GM23338 (cell line): ENCODE measurements around the gene OR5H15.
"Not testable (repeated sequence)": the region's sequence is repeated elsewhere in the genome, so short reads cannot be mapped to it uniquely, and the experiment has no call there.

Experiments used
- CTCF ChIP-seq, 2 experiments: fragments of 200-600 bp in 1 of 2; sonication (generic) in 1 of 2; conservative IDR thresholded peaks; 2 replicates each; pipeline versions ENCODE4 v1.5.1 to v1.6.1; 2016 to 2017; ENCODE audit warnings: antibody characterized with exemption in 2 of 2, low read depth in 2 of 2, mild to moderate bottlenecking in 2 of 2, moderate library complexity in 1 of 2
- ETS1 ChIP-seq: IDR thresholded peaks from 2 replicates; pipeline ENCODE4 v1.6.1; 2016; ENCODE audit warnings: antibody characterized with exemption
- EZH2 ChIP-seq: fragments of 200-600 bp; sonication (generic); IDR thresholded peaks from one replicate; pipeline ENCODE4 v1.8.0; 2017; ENCODE audit warnings: antibody characterized with exemption, mild to moderate bottlenecking, low read depth; ENCODE audit not compliant: unreplicated experiment
- EZH2phosphoT487 ChIP-seq: fragments of 200-600 bp; sonication (generic); IDR thresholded peaks from one replicate; pipeline ENCODE4 v1.8.1; 2018; ENCODE audit warnings: antibody characterized with exemption; ENCODE audit not compliant: unreplicated experiment
- NANOG ChIP-seq: IDR thresholded peaks from 2 replicates; pipeline ENCODE4 v1.6.1; 2016; ENCODE audit warnings: antibody characterized with exemption, borderline replicate concordance
- POLR2AphosphoS5 ChIP-seq: IDR thresholded peaks from 2 replicates; pipeline ENCODE4 v1.6.1; 2016; ENCODE audit warnings: antibody characterized with exemption, low read depth
- ZNF114 ChIP-seq: fragments of 250-450 bp; sonication (Bioruptor Pico); IDR thresholded peaks from 2 replicates; pipeline ENCODE4 v1.5.0; 2020; ENCODE audit warnings: mild to moderate bottlenecking, moderate library complexity

GRCh38 chr3:98190911-98191310 is 24.4 kb downstream of the OR5H15 start:
- TF ChIP-seq ZNF114 (CRISPR knock-in tag); CTCF (conservative IDR thresholded peaks at IDR 0.05; ENCODE audit: low read depth in 2 of 2); EZH2phosphoT487; POLR2AphosphoS5; NANOG; ETS1; EZH2: not testable (repeated sequence)
